Cerebellar nuclear complex (tissue), 1 donor: ENCODE results near the gene PATL2.
"Not testable (repeated sequence)": the region's sequence is repeated elsewhere in the genome, so short reads cannot be mapped to it uniquely, and the experiment has no call there.

Source experiments
- DNase-seq, 2 experiments: peaks; one replicate each; lab custom pipeline; 2025; lab: John Stamatoyannopoulos, UW

The PATL2 gene

DNA sequence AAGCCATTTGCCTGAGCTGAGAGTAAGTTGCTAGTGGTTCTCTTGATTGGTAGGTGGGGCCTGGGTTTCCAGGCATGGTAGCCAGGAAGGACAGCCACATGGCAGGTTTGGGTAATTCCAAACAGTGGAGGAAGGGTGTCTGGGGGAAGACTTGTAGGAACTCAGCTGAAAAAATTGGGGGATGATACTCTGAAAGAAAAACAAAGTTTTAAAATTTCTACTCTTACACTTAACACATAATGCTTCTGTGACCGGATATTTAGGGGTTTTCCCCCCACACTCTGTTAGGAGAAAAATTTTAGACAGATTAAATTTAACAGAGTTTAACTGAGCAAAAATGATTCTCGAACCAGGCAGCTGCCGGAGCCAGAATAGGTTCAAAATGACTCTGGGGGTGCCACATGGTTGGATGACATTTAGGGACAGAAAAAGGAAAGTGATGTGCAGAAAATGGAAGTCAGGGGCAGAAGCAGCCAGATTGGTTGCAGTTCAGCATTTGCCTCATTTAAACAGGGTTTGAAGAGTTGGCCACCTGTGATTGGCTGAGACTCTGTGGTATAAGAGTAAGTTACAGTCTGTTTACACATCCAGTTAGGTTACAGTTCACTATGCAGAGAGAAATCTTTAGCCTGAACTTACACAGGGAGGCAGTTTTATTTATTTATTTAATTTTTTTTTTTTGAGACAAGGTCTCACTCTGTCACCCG is 8.3 kb upstream of the PATL2 start:
- DNase-seq = no peak

DNA sequence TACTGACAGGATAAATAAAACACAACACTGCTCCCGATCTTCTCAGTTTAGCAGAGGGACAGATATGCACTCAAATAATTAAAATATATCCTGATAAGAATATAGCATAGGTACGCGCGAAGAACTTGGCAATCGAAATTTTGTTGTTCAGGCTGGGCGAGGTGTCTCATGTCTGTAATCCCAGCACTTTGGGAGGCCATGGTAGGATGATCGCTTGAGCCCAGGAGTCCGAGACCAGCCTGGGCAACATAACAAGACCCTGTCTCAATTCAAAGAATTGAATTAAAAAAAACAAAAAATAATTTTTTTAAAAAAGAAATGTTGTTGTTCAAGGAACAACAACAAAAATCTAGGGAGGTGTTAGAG is 7.8 kb upstream of the PATL2 start:
- no peak for DNase-seq

DNA sequence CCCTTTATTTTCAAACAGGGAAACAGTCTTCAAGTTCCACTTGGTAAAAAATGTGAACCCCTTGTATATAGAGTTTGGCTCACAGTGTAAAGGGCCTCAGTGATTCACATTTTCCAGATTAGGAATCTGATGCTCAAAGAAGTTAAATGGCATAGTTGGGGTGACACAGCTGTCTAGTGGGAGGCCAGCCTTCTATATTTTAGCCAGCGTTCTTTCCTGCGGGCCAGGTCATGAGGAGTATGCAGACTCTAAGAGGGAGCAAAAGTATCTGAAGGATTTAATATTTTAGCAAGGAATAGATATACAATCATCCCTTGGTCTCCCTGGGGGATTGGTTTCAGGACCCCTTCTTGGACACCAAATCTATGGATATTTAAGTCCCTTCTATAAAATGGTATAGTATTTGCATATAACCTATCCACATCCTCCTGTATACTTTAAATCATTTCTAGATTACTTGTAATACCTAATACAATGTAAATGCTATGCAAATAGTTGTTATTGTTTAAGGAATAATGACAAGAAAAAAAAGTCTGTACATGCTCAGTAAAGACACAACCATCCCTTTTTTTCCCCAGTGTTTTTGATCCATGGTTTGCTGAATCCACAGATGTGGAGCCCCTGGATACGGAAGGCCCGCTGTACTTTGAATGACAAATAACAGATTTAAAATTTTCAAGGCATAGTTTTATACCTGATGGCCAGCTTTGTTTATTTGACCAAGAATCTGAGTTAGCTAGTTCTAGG is 7.2 kb upstream of the PATL2 start:
- DNase-seq = no peak

DNA sequence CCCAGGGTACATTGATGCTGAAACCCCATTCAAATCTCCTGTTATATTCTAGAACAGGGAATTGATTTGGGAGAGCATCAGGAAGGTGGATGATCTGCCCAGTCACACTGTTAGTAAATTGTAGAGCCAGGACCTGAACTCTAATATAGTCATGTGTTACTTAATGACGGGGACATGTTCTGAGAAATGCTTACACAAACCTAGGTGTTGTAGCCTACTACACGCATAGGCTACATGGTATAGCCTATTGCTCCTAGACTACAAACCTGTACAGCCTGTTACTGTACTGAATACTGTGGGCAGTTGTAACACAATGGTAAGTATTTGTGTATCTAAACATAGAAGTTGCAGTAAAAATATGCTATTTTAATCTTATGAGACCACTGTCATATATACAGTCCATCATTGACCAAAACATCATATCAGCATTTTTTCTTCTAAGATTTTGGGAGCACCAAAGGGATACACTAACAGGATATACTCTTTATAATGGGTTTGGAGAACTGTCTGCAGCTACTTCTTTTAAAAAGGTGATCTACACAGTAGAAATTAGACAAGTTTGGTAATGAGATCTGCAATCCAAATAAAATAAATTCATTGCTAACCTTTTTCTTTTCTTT is 6.0 kb upstream of the PATL2 start:
- DNase-seq = no peak

DNA sequence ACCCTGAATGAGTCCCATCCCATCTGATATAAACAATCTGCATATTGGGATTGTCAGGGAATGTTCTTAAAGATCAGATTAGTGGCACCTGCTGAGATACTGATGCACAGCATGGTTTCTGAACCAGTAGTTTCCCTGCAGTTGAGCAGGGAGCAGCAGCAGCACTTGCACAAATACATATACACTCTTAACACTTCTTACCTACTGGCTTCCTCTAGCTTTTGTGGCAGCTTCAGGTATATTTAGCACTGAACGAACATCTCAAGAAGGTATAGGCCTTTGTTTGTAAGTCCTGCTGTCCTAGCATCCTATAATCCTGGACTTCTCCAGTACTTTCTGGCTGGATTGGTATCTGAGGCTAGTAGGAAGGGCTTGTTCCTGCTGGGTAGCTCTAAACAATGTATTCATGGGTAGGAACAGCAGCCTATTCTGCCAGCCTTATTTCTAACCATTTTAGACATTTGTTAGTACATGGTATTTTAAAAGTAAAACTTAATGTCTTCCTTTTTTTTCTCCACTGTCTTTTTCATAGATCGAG is 4.7 kb upstream of the PATL2 start:
- no peak for DNase-seq

DNA sequence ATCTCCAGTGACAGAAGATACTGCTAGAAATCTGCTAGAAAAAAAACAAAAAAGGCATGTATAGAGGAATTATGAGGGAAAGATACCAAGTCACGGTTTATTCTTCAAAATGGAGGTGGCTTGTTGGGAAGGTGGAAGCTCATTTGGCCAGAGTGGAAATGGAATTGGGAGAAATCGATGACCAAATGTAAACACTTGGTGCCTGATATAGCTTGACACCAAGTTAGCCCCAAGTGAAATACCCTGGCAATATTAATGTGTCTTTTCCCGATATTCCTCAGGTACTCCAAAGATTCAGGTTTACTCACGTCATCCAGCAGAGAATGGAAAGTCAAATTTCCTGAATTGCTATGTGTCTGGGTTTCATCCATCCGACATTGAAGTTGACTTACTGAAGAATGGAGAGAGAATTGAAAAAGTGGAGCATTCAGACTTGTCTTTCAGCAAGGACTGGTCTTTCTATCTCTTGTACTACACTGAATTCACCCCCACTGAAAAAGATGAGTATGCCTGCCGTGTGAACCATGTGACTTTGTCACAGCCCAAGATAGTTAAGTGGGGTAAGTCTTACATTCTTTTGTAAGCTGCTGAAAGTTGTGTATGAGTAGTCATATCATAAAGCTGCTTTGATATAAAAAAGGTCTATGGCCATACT is 4.1 kb upstream of the PATL2 start:
- no peak for DNase-seq

DNA sequence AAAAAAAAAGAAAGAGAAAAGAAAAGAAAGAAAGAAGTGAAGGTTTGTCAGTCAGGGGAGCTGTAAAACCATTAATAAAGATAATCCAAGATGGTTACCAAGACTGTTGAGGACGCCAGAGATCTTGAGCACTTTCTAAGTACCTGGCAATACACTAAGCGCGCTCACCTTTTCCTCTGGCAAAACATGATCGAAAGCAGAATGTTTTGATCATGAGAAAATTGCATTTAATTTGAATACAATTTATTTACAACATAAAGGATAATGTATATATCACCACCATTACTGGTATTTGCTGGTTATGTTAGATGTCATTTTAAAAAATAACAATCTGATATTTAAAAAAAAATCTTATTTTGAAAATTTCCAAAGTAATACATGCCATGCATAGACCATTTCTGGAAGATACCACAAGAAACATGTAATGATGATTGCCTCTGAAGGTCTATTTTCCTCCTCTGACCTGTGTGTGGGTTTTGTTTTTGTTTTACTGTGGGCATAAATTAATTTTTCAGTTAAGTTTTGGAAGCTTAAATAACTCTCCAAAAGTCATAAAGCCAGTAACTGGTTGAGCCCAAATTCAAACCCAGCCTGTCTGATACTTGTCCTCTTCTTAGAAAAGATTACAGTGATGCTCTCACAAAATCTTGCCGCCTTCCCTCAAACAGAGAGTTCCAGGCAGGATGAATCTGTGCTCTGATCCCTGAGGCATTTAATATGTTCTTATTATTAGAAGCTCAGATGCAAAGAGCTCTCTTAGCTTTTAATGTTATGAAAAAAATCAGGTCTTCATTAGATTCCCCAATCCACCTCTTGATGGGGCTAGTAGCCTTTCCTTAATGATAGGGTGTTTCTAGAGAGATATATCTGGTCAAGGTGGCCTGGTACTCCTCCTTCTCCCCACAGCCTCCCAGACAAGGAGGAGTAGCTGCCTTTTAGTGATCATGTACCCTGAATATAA is 2.2 kb upstream of the PATL2 start:
- DNase-seq = no peak

DNA sequence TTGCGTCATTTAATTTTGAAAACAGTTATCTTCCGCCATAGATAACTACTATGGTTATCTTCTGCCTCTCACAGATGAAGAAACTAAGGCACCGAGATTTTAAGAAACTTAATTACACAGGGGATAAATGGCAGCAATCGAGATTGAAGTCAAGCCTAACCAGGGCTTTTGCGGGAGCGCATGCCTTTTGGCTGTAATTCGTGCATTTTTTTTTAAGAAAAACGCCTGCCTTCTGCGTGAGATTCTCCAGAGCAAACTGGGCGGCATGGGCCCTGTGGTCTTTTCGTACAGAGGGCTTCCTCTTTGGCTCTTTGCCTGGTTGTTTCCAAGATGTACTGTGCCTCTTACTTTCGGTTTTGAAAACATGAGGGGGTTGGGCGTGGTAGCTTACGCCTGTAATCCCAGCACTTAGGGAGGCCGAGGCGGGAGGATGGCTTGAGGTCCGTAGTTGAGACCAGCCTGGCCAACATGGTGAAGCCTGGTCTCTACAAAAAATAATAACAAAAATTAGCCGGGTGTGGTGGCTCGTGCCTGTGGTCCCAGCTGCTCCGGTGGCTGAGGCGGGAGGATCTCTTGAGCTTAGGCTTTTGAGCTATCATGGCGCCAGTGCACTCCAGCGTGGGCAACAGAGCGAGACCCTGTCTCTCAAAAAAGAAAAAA is 1.4 kb upstream of the PATL2 start:
- no peak for DNase-seq

DNA sequence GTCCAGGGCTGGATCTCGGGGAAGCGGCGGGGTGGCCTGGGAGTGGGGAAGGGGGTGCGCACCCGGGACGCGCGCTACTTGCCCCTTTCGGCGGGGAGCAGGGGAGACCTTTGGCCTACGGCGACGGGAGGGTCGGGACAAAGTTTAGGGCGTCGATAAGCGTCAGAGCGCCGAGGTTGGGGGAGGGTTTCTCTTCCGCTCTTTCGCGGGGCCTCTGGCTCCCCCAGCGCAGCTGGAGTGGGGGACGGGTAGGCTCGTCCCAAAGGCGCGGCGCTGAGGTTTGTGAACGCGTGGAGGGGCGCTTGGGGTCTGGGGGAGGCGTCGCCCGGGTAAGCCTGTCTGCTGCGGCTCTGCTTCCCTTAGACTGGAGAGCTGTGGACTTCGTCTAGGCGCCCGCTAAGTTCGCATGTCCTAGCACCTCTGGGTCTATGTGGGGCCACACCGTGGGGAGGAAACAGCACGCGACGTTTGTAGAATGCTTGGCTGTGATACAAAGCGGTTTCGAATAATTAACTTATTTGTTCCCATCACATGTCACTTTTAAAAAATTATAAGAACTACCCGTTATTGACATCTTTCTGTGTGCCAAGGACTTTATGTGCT is 721 bp upstream of the PATL2 start:
- no peak for DNase-seq

DNA sequence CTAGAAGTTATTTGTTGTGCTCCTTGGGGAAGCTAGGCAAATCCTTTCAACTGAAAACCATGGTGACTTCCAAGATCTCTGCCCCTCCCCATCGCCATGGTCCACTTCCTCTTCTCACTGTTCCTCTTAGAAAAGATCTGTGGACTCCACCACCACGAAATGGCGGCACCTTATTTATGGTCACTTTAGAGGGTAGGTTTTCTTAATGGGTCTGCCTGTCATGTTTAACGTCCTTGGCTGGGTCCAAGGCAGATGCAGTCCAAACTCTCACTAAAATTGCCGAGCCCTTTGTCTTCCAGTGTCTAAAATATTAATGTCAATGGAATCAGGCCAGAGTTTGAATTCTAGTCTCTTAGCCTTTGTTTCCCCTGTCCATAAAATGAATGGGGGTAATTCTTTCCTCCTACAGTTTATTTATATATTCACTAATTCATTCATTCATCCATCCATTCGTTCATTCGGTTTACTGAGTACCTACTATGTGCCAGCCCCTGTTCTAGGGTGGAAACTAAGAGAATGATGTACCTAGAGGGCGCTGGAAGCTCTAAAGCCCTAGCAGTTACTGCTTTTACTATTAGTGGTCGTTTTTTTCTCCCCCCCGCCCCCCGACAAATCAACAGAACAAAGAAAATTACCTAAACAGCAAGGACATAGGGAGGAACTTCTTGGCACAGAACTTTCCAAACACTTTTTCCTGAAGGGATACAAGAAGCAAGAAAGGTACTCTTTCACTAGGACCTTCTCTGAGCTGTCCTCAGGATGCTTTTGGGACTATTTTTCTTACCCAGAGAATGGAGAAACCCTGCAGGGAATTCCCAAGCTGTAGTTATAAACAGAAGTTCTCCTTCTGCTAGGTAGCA is 657 bp downstream of the PATL2 start:
- no peak for DNase-seq

DNA sequence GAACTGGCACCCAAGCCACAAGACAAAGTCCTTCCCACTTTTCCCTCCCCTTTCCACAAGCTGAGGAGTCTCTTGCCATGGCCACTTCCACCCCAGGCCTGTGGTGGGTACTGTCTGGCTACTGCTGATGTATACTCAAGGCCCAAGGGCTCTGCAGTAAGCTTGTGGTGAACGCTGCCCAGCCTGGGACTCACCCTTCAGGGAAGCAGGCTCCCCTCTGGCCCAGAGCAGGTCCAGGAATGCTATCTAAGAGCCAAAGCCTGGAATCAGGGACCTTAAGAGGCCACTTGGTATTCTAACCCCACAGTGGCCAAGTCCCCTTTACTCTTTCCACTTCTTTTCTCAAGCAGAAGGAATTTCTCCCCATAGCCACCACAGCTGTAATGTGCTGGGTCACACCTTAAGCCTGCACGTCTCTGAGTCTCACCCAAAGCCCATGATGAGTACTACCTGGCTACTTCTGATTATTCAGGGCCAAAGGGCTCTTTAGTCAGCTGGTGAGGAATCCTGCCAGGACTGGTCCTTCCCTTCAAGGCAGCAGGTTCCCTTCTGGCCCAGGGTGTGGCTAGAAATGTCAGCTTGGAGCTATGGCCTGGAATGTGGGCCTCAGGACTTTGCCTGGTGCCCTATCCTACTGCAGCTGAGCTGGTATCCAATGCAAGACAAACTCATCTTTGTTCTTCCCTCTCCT is 4.0 kb downstream of the PATL2 start:
- DNase-seq = no peak

DNA sequence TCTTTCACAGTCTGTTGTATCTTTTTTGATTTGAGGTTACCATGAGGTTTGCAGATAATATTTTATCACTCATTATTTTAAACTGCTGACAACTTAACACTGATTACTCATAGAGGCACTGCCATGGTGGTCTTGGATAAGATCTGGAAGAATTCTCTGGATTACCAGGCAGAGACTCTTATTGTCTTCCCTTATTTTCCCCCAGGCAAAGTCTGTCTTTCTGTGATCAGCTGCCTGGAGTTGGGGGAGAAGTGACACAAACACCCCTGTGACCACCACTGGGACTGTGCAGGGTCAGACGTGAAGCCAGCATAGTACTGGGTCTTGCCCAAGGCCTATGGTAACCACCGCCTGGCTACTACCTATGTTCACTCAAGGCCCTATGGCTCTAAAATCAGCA is 4.7 kb downstream of the PATL2 start:
- no peak for DNase-seq

DNA sequence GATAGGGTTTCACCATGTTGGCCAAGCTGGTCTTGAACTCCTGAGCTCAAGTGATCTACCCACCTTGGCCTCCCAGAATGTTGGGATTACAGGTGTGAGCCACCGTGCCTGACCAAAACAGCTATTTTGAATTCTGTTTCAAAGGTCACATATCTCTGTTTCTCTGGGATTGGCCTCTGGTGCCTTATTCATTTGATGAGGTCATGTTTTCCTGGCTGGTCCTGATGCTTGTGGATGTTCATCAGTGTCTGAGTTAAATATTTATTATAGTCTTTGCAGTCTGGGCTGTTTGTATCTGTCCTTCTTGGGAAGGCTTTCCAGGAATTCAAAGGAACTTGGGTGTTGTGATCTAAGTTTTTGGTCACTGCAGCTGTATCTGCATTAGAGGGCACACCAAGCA is 5.1 kb downstream of the PATL2 start:
- DNase-seq = no peak

DNA sequence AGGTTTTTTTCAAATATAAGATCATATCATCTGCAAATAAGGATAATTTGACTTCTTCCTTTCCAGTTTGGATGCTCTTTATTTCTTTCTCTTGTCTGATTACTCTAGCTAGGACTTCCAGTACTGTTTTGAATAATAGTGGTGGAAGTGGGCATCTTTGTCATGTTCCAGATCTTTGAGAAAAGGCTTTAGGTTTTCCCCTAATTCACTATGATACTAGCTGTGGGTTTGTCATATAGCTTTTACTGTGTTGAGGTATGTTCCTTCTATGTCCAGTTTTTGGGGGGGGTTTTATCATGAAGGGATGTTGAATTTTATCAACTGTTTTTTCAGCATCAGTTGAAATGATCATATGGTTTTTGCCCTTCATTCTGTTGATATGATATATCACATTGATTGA is 10.4 kb downstream of the PATL2 start:
- DNase-seq = not testable (repeated sequence)

DNA sequence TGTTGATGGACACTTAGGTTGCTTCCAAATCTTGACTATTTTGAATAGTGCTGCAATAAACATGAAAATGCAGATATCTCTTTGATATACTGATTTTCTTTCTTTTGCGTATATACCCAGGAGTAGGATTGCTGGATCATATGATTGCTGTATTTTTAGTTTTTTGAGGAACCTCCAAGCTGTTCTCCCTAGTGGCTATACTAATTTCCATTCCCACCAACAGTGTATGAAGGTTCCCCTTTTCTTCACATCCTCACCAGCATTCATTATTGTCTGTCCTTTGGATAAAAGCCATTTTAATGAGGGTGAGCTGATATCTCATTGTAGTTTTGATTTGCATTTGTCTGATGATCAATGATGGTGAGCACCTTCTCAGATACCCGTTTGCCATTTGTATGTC is 12.5 kb downstream of the PATL2 start:
- DNase-seq = no peak

DNA sequence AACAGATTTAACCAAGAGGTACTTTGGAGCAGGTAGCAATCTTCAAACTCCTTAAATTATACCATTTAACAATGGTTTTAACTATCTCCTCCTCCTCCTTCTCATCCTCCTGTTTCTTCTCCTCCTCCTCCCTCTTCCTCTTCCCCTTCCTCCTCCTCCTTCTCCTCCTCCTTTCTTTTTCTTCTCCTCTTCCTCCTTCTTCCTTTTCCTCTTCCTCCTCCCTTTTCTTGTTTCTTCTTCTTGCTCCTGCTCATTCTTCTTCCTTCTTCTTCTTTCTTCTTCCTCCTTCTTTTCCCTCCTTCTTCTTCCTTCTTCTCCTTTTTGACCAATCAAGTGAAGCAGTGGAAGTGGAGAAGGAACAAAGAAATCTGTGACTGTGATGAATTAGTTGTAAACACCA is 14.1 kb downstream of the PATL2 start:
- DNase-seq = no peak

DNA sequence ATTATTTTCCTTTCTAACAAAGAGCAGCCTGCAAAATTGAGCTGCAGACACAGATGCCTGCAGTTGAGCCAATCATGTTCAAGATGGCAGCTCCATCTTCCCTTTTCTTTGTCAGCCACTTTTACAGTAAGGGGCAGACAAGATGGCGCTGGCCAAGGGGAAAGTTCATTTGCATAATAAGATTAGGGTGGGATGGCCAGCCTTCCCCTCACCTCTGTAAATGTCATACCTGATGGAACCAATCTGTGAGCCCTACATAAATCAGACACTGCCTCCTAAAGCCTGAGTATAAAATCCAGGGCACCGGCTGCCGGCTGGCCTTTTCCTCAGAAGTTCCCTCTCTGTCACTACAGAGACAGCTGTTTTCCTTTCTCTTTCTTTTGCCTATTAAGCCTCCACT is 15.8 kb downstream of the PATL2 start:
- DNase-seq = no peak

DNA sequence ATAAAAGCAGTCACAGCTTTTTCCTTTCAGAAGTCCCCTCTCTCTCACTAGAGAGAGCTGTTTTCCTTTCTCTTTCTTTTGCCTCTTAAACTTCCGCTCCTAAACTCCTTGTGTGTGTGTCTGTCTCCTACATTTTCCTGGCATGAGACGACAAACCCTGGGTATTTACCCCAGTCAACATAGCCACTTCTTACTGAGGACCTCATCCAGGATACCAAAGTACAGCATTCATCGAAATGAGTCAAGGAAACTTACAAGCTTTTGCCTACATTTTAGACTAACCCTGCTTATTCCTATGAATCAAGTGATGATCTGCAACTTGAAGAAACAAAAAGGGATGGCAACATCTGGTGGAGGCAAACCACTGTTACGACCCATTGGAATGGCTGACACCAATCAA is 16.7 kb downstream of the PATL2 start:
- DNase-seq = no peak

DNA sequence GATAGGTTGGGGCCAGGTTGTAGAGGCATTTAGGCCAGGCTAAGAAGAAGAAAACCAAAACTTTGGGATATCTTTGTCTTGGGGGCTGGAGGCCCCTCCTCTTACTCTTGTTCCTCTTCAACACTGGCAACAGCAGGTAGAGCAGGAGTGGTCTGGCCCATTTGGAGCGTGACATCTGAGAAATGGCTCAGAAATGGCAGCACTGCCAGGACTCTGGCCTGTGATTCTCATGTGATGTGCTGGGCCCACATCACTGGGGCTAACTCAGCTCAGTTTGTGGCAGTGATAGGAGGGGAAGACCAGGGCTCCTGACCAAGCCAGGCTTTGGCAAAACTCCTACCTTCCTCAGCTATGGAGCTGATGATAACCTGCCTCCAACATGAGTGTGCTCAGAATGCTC is 18.5 kb downstream of the PATL2 start:
- no peak for DNase-seq
